Stomach (tissue), 4 donors: Measurements from ENCODE around the gene JUN.

ENCODE experiments used
- CTCF ChIP-seq, 7 experiments: fragments of 450-650 bp in 4 of 7; fragments of 200-600 bp in 3 of 7; sonication (generic) in 3 of 7; IDR thresholded peaks; one replicate each; pipeline ENCODE4 v1.5.1; 2016 to 2019; ENCODE audit warnings: antibody characterized with exemption in 7 of 7, control low read depth in 2 of 7, mild to moderate bottlenecking in 1 of 7
- EP300 ChIP-seq: sonication (generic); formaldehyde crosslinking; IDR thresholded peaks from one replicate; pipeline ENCODE4 v1.6.1; 2017; ENCODE audit warnings: antibody characterized with exemption
- POLR2A ChIP-seq, 4 donors: fragments of 450-650 bp; IDR thresholded peaks; one replicate each; pipeline ENCODE4 v1.6.1; 2016; ENCODE audit warnings: antibody characterized with exemption in 4 of 4, control low read depth in 2 of 4, mild to moderate bottlenecking in 1 of 4, moderate library complexity in 1 of 4
- POLR2AphosphoS5 ChIP-seq, 3 donors: sonication (generic); formaldehyde crosslinking; IDR thresholded peaks; one replicate each; pipeline ENCODE4 v1.6.1; 2016; ENCODE audit warnings: antibody characterized with exemption in 3 of 3

GRCh38 chr1:58781541-58782177 is 2.2 kb downstream of the JUN start:
- TF ChIP-seq CTCF (IDR thresholded peaks at IDR 0.05) (peak in 5 of 7 experiments; percentile 8 to 57 (median 34)), EP300 (no peak), POLR2AphosphoS5 (IDR thresholded peaks at IDR 0.05) (peak; percentile 93 to 98 (median 97)), POLR2A (IDR thresholded peaks at IDR 0.05) (peak in 2 of 4 donors; percentile 49 to 82)
